ENCODE data around the gene ARHGAP33.

- TF ChIP-seq POLR2A (IDR thresholded peaks at IDR 0.05; ENCODE audit: low read depth, low read length): no peak
- TF ChIP-seq CTCF (IDR thresholded peaks at IDR 0.05; ENCODE audit: extremely low read depth in 1 of 2, insufficient read depth in 1 of 2, low read depth in 1 of 2, low read length in 2 of 2): no peak
- no peak for TF ChIP-seq POLR2AphosphoS5 (IDR thresholded peaks at IDR 0.05; ENCODE audit: insufficient read depth, low read depth, low read length)
- no peak for TF ChIP-seq JUN (IDR thresholded peaks at IDR 0.05; ENCODE audit: borderline replicate concordance, insufficient read depth, insufficient read length, low read depth)
- TF ChIP-seq MAX (IDR thresholded peaks at IDR 0.05; ENCODE audit: insufficient read depth, insufficient read length): no peak
Observed at GRCh38 chr19:35738887-35739229, 36.5 kb upstream of the ARHGAP33 start.

Data from endothelial cell of umbilical vein (primary cell).